NCI-H2196 treated with DMSO at 0.1 percent for 48 hours (cell line): Measurements from ENCODE around the gene PDE11A.
"Not testable (repeated sequence)": the region's sequence is repeated elsewhere in the genome, so short reads cannot be mapped to it uniquely, and the experiment has no call there.

Source experiments
- DNase-seq: peaks from one replicate; lab custom pipeline; 2025; ENCODE audit not compliant: unreplicated experiment; lab: John Stamatoyannopoulos, UW

PDE11A gene

GRCh38 chr2:178072383-178073301 is at the start of gene PDE11A:
Gene PDE11A, minus strand, starts transcription at chr2:178072777. Its CDS starts 340 bp downstream, at chr2:178072437.
- DNase-seq: peak; percentile 65

GRCh38 chr2:178119179-178119922 is 46.8 kb upstream of the PDE11A start:
- DNase-seq: no peak

GRCh38 chr2:178117725-178118124 is 45.1 kb upstream of the PDE11A start:
- DNase-seq: no peak

- no peak for DNase-seq
These were observed 42.7 kb upstream of the PDE11A start for GRCh38 chr2:178115271-178115670.

GRCh38 chr2:178114462-178114861 is 41.9 kb upstream of the PDE11A start:
- no peak for DNase-seq

GRCh38 chr2:178112202-178113152 is 39.9 kb upstream of the PDE11A start, which contains the start of gene RBM45:
Gene RBM45, plus strand, starts transcription at chr2:178112437. Its CDS starts 110 bp downstream, at chr2:178112547.
- DNase-seq: peak; percentile 85

- no peak for DNase-seq
These were observed 39.2 kb upstream of the PDE11A start for GRCh38 chr2:178111743-178112142.

GRCh38 chr2:178110681-178111080 is 38.1 kb upstream of the PDE11A start:
- no peak for DNase-seq

GRCh38 chr2:178109813-178110212 is 37.2 kb upstream of the PDE11A start:
- DNase-seq: peak; percentile 26

GRCh38 chr2:178108176-178108575 is 35.6 kb upstream of the PDE11A start:
- DNase-seq: no peak

GRCh38 chr2:178106053-178106452 is 33.5 kb upstream of the PDE11A start:
- DNase-seq: no peak

- no peak for DNase-seq
These were observed 33.0 kb upstream of the PDE11A start for GRCh38 chr2:178105566-178105965.

- no peak for DNase-seq
These were observed 28.9 kb upstream of the PDE11A start for GRCh38 chr2:178101321-178102079.

GRCh38 chr2:178093471-178093870 is 20.9 kb upstream of the PDE11A start:
- no peak for DNase-seq

- DNase-seq: no peak
These were observed 16.2 kb upstream of the PDE11A start for GRCh38 chr2:178088774-178089270.

- no peak for DNase-seq
These were observed 11.7 kb upstream of the PDE11A start for GRCh38 chr2:178084273-178084672.

GRCh38 chr2:178082408-178083045 is 9.9 kb upstream of the PDE11A start:
- DNase-seq: no peak

- not testable (repeated sequence) for DNase-seq
These were observed 6.7 kb upstream of the PDE11A start for GRCh38 chr2:178079279-178079678.

- DNase-seq: no peak
These were observed 3.6 kb upstream of the PDE11A start for GRCh38 chr2:178076130-178076529.

- no peak for DNase-seq
These were observed 2.4 kb upstream of the PDE11A start for GRCh38 chr2:178075006-178075326.
